ENCODE data around the gene LGALS3BP. TPM values are rescaled to one million over a fixed set of nuclear protein-coding genes. Genes with fewer than 3 reads are reported as not detected.

The LGALS3BP gene
- total and polyA plus RNA-seq, 10 donors = 33.6 to 188 (median 100) TPM

- TF ChIP-seq POLR2A (IDR thresholded peaks at IDR 0.05) (no peak), CTCF (IDR thresholded peaks at IDR 0.05 in 8 of 11, conservative IDR thresholded peaks at IDR 0.05 in 3 of 11) (no peak)
- no peaks in the 10 kb centered on the region for H3K9me3 ChIP-seq
- no peaks in the 10 kb centered on the region for H3K36me3 ChIP-seq
- no peak overlapping the region for H3K4me3 ChIP-seq
- peak overlapping the region in 2 of 8 donors; percentile 70 to 71 for H3K27ac ChIP-seq
- 81 to 92% (median 88%) methylated on average over 16 of the region's 16 CpGs for WGBS, 5 donors
- intact Hi-C loops (cut with DNase I; ENCODE audit: low total_unique reads) = no loop called here
- no peaks in the 10 kb centered on the region for H3K27me3 ChIP-seq (replicated peaks in 1 of 7)
- peaks cover 12 to 55% (median 39%) of the 10 kb centered on the region in 6 donors for H3K4me1 ChIP-seq
- DNase-seq = no peak
These were observed 1.5 kb upstream of the LGALS3BP start for GRCh38 chr17:78981010-78981888.

- no peaks in the 10 kb centered on the region for H3K27me3 ChIP-seq (replicated peaks in 1 of 7)
- no peak for DNase-seq
- TF ChIP-seq POLR2A (IDR thresholded peaks at IDR 0.05) (no peak), POLR2AphosphoS5 (IDR thresholded peaks at IDR 0.05) (no peak), CTCF (IDR thresholded peaks at IDR 0.05 in 8 of 11, conservative IDR thresholded peaks at IDR 0.05 in 3 of 11) (no peak)
- no peak overlapping the region for H3K4me3 ChIP-seq
- no peaks in the 10 kb centered on the region for H3K36me3 ChIP-seq
- WGBS, 5 donors = 66 to 92% (median 68%) methylated on average over 5 to 8 of the region's 8 CpGs
- H3K9me3 ChIP-seq = no peaks in the 10 kb centered on the region
- peak overlapping the region in 5 of 8 donors; percentile 42 to 71 (median 62) for H3K27ac ChIP-seq
- peaks cover 7 to 55% (median 36%) of the 10 kb centered on the region in 6 donors for H3K4me1 ChIP-seq
- intact Hi-C loops (cut with DNase I; ENCODE audit: low total_unique reads) = no loop called here
These were observed 875 bp upstream of the LGALS3BP start for GRCh38 chr17:78980624-78980972.

- Histone ChIP-seq H3K36me3 (peaks cover 0 to 9% (median 0%) of the 10 kb centered on the region in 6 donors), H3K4me1 (peaks cover 7 to 70% (median 40%) of the 10 kb centered on the region in 6 donors), H3K27me3 (replicated peaks in 1 of 7) (no peaks in the 10 kb centered on the region), H3K27ac (peak overlapping the region in 3 of 8 donors; percentile 1 to 24 (median 11)), H3K9me3 (no peaks in the 10 kb centered on the region), H3K4me3 (peak overlapping the region in 4 of 8 donors; percentile 25 to 58 (median 38))
- no peak for DNase-seq
- intact Hi-C loops (cut with DNase I; ENCODE audit: low total_unique reads) = no loop called here
- TF ChIP-seq CTCF (IDR thresholded peaks at IDR 0.05 in 8 of 11, conservative IDR thresholded peaks at IDR 0.05 in 3 of 11) = no peak
- 75 to 81% (median 80%) methylated on average over 15 to 21 of the region's 21 CpGs for WGBS, 5 donors
These were observed 1.4 kb downstream of the LGALS3BP start for GRCh38 chr17:78977997-78978973.

DNA sequence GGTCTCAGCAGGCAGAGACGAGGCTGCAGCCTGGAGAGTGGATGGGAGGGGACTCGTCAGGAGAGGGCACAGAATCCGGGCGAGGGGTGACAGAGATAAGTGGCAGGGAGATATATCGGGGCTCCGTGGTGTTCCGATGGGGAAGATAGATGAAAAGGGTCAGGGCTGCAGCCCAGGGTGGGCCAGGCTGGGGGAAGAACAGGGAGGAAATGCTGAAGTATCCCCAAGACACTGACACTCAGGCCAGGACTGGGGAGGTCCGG is 2.1 kb downstream of the LGALS3BP start:
- H3K27ac ChIP-seq = peak overlapping the region in 3 of 8 donors; percentile 1 to 19 (median 11)
- 76 to 81% (median 78%) methylated on average over 8 of the region's 8 CpGs for WGBS, 5 donors
- no peak for DNase-seq
- no peak for TF ChIP-seq CTCF (IDR thresholded peaks at IDR 0.05 in 8 of 11, conservative IDR thresholded peaks at IDR 0.05 in 3 of 11)
- TF ChIP-seq POLR2A (IDR thresholded peaks at IDR 0.05) = no peak
- TF ChIP-seq POLR2AphosphoS5 (IDR thresholded peaks at IDR 0.05) = no peak
- intact Hi-C loops (cut with DNase I; ENCODE audit: low total_unique reads) = no loop called here
- peaks cover 7 to 77% (median 42%) of the 10 kb centered on the region in 6 donors for H3K4me1 ChIP-seq
- H3K27me3 ChIP-seq (replicated peaks in 1 of 7) = no peaks in the 10 kb centered on the region
- no peaks in the 10 kb centered on the region for H3K9me3 ChIP-seq
- H3K36me3 ChIP-seq = peaks cover 0 to 12% (median 0%) of the 10 kb centered on the region in 6 donors
- peak overlapping the region in 1 of 8 donors; percentile 58 for H3K4me3 ChIP-seq

All from spleen (tissue), 11 donors.